A549 (cell line): ENCODE measurements around the gene KRTAP5-7.

ENCODE experiments used
- HOXA7 ChIP-seq: fragments of 250-450 bp; sonication (Bioruptor Pico); IDR thresholded peaks from 2 replicates; pipeline ENCODE4 v1.5.0; 2020; ENCODE audit warnings: mild to moderate bottlenecking, moderate library complexity
- JUN ChIP-seq, 2 experiments: fragments of >200 bp; sonication (Bioruptor Twin); formaldehyde crosslinking; IDR thresholded peaks; 2 replicates in 1 of 2; 3 replicates in 1 of 2; pipeline ENCODE4 v1.6.1; 2016 to 2017
- MAZ ChIP-seq: fragments of 150-350 bp; IDR thresholded peaks from 2 replicates; pipeline ENCODE4 v1.6.1; 2014; ENCODE audit warnings: antibody characterized with exemption, low read depth, low read length, borderline replicate concordance
- POLR2A ChIP-seq: IDR thresholded peaks from 2 replicates; pipeline ENCODE4 v1.6.1; 2012; ENCODE audit warnings: mild to moderate bottlenecking, low read length
- TF ChIP-seq, protein P1 (sequence below): IDR thresholded peaks from 2 replicates; pipeline ENCODE4 v1.6.1; 2012
- TF ChIP-seq, protein P2 (sequence below): fragments of >200 bp; sonication (Bioruptor Twin); formaldehyde crosslinking; IDR thresholded peaks from 3 replicates; pipeline ENCODE4 v1.5.1; 2016
- TF ChIP-seq, protein P3 (sequence below): fragments of 150-350 bp; IDR thresholded peaks from 2 replicates; pipeline ENCODE4 v1.6.1; 2014; ENCODE audit warnings: low read depth, mild to moderate bottlenecking, low read length
- TF ChIP-seq, protein P4 (sequence below): fragments of 250-450 bp; sonication (Bioruptor Pico); IDR thresholded peaks from 2 replicates; pipeline ENCODE4 v1.5.0; 2021; ENCODE audit warnings: mild to moderate bottlenecking, moderate library complexity, borderline replicate concordance
- TF ChIP-seq, protein P5 (sequence below): fragments of 450-650 bp; IDR thresholded peaks from 2 replicates; pipeline ENCODE4 v1.6.1; 2014; ENCODE audit warnings: antibody characterized with exemption

DNA sequence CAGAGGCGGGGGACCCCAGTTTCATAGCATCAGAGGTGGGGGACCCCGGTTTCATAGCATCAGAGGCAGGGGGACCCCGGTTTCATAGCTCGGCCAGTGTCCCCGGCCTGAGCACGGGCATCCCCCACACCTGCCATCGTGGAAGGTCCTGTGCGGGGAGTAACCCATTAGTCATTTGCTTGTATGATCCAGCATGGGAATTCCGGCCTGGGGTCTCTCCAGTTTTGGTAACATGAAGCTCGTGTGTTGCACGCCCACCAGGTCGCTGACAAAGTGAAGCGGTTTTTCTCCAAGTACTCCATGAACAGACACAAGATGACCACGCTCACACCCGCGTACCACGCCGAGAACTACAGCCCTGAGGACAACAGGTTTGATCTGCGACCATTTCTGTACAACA, 29.0 kb upstream of the KRTAP5-7 start:
- TF ChIP-seq JUN (IDR thresholded peaks at IDR 0.05) (no peak), POLR2A (no peak), HOXA7 (no peak), MAZ (no peak)
- TF ChIP-seq, protein P1, sequence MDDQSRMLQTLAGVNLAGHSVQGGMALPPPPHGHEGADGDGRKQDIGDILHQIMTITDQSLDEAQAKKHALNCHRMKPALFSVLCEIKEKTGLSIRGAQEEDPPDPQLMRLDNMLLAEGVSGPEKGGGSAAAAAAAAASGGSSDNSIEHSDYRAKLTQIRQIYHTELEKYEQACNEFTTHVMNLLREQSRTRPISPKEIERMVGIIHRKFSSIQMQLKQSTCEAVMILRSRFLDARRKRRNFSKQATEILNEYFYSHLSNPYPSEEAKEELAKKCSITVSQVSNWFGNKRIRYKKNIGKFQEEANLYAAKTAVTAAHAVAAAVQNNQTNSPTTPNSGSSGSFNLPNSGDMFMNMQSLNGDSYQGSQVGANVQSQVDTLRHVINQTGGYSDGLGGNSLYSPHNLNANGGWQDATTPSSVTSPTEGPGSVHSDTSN: no peak
- TF ChIP-seq, protein P2, sequence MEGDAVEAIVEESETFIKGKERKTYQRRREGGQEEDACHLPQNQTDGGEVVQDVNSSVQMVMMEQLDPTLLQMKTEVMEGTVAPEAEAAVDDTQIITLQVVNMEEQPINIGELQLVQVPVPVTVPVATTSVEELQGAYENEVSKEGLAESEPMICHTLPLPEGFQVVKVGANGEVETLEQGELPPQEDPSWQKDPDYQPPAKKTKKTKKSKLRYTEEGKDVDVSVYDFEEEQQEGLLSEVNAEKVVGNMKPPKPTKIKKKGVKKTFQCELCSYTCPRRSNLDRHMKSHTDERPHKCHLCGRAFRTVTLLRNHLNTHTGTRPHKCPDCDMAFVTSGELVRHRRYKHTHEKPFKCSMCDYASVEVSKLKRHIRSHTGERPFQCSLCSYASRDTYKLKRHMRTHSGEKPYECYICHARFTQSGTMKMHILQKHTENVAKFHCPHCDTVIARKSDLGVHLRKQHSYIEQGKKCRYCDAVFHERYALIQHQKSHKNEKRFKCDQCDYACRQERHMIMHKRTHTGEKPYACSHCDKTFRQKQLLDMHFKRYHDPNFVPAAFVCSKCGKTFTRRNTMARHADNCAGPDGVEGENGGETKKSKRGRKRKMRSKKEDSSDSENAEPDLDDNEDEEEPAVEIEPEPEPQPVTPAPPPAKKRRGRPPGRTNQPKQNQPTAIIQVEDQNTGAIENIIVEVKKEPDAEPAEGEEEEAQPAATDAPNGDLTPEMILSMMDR: no peak
- TF ChIP-seq, protein P3, sequence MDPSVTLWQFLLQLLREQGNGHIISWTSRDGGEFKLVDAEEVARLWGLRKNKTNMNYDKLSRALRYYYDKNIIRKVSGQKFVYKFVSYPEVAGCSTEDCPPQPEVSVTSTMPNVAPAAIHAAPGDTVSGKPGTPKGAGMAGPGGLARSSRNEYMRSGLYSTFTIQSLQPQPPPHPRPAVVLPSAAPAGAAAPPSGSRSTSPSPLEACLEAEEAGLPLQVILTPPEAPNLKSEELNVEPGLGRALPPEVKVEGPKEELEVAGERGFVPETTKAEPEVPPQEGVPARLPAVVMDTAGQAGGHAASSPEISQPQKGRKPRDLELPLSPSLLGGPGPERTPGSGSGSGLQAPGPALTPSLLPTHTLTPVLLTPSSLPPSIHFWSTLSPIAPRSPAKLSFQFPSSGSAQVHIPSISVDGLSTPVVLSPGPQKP: no peak
- TF ChIP-seq, protein P4, sequence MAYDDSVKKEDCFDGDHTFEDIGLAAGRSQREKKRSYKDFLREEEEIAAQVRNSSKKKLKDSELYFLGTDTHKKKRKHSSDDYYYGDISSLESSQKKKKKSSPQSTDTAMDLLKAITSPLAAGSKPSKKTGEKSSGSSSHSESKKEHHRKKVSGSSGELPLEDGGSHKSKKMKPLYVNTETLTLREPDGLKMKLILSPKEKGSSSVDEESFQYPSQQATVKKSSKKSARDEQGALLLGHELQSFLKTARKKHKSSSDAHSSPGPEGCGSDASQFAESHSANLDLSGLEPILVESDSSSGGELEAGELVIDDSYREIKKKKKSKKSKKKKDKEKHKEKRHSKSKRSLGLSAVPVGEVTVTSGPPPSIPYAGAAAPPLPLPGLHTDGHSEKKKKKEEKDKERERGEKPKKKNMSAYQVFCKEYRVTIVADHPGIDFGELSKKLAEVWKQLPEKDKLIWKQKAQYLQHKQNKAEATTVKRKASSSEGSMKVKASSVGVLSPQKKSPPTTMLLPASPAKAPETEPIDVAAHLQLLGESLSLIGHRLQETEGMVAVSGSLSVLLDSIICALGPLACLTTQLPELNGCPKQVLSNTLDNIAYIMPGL: no peak
- TF ChIP-seq, protein P5, sequence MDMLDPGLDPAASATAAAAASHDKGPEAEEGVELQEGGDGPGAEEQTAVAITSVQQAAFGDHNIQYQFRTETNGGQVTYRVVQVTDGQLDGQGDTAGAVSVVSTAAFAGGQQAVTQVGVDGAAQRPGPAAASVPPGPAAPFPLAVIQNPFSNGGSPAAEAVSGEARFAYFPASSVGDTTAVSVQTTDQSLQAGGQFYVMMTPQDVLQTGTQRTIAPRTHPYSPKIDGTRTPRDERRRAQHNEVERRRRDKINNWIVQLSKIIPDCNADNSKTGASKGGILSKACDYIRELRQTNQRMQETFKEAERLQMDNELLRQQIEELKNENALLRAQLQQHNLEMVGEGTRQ: no peak
